ENCODE results near the gene TNFAIP8L2.
"Not testable (repeated sequence)": the region's sequence is repeated elsewhere in the genome, so short reads cannot be mapped to it uniquely, and the experiment has no call there.

TNFAIP8L2 gene

DNA sequence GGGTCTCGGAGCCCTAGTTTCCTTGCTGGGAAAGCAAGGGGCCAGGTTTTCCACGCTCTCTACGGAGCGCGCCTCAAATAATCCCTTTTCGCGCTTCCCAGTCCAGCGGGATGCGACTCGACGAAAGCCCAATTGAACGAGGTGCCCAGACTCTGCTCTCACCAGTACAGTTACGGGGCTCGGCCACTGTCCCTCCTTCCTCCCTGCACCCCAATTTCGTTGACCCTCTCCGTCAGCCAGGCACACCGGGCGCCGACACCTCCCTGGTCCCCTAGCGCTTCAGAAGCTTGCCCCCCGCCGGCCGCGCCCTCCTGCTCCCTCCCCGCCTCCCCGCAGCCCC is 10.4 kb upstream of the TNFAIP8L2 start:
- no peak for DNase-seq (ENCODE audit: low spot score)

DNA sequence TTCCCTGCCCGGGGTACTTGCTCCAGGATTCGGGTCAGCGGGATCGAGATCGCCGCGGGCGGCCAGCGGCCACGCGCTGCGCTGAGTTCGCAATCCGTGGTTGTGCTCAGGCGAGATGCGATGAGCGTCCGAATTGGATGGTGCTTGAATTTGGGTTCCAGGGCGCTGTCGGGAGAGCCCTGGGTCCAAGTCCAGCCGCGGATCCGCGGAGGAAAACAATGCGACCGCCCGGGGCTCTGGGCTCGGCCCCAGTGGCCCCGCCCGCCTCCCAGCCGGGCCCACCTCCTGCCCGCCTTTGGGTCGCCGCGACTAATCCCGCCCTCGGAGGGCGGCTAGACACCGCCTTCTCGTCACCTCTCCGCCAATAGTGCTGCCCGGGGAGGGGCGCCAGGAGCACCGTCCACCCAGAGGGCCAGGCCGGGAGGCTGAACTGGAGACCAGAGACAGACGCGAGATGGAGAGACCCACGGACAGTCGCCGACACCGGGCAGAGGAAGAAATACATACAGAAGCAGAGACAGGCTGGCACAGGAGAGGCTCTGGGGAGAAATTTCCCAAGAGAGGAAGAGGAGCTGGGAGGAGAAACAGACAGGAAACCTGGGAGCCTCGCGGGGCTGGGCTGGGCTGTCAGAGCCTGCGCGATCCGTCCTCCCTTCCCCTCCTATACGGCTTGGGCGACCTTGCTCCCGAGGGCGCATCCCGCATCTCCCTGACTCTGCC is 9.9 kb upstream of the TNFAIP8L2 start, which contains the start of gene SEMA6C:
TSS of gene SEMA6C (minus strand) at position 220 of the 720 bp plus-strand sequence. CDS start 4,010 bp downstream, outside the sequence.
- peak; percentile 93 for DNase-seq (ENCODE audit: low spot score)

DNA sequence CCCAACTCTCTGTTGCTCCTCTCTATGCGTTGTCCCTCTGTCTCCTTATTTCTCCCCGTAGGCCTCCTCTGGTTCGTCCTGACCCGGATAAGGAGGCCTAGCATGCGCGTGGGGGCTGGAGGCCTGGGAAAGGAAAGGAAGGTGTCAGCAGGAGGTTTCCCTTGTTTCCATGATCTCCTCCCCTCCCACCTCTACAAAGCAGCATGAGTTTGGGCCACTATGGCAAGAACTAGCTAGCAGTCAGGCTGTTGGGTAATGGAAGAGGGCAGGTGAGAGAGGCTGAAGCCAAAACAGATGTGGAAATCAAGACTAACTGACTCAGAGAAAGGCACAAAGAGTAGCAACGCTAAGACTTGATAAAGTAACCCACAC is 9.3 kb upstream of the TNFAIP8L2 start:
- peak; percentile 21 for DNase-seq (ENCODE audit: low spot score)

DNA sequence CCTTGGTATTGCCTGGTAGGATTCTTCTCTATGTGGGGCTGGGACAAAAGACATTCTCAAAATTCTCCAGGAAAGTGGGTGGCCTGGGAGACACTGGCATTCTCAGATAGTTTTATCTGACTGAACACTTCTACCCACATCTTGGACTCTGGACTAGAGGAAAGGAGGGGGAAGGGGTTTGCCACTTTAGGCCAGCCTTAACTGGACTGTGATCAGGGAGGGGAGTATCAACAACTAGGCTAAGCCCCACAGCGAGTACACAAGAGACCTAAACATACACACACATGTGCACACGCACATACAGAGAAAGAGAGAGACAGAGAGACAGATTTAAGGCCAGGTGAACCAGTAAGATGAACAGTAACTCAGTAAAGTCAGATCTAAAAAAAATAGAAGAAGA is 8.8 kb upstream of the TNFAIP8L2 start:
- no peak for DNase-seq (ENCODE audit: low spot score)

DNA sequence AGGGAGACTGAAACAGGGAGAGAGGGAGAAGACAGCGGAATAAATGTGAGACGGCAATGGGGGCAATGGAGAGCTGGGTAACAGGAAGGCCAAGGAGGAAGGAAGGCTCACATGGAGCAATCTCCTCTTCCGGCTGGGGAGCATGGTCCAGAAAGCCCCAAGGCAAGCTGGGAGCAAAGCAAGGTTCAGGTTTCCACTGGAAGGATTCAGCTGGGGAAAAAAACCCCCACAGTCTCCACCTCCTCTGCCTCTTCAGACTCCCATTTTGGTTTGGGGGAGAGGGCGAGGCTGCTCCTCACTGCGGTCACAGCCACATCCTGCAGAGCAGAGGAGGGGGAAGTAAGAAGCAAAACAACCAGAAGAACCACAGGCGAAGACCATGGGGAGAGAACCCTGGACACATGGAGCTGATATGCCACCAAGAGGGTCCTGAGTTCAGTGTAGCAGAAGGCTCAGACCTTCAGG is 650 bp downstream of the TNFAIP8L2 start:
- DNase-seq (ENCODE audit: low spot score) = no peak

DNA sequence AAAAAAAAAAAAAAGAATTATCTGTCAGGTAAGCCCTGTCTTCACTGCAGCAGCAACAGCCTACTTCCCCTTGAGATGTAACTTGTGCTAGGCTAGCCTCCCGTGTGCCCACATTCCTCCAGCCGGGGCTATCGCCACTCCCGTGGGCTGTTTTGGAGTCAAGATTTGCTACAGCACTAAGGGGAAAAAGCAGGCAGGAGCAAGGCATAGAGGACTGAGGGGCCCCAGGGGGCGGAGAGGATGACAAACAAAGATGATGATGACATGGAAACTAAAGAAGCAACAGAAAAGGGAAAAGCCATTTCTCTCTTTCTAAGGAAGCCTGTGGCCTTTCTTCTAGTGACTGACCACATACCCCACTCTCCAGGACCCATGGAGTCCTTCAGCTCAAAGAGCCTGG is 1.9 kb downstream of the TNFAIP8L2 start:
- DNase-seq (ENCODE audit: low spot score) = no peak

DNA sequence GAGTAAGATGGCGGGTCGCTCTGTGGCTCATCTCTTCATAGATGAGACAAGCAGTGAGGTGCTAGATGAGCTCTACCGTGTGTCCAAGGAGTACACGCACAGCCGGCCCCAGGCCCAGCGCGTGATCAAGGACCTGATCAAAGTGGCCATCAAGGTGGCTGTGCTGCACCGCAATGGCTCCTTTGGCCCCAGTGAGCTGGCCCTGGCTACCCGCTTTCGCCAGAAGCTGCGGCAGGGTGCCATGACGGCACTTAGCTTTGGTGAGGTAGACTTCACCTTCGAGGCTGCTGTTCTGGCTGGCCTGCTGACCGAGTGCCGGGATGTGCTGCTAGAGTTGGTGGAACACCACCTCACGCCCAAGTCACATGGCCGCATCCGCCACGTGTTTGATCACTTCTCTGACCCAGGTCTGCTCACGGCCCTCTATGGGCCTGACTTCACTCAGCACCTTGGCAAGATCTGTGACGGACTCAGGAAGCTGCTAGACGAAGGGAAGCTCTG is 2.4 kb downstream of the TNFAIP8L2 start:
- DNase-seq (ENCODE audit: low spot score) = no peak

- DNase-seq (ENCODE audit: low spot score) = no peak
Measured at GRCh38 chr1:151159373-151159772, 2.9 kb downstream of the TNFAIP8L2 start.

DNA sequence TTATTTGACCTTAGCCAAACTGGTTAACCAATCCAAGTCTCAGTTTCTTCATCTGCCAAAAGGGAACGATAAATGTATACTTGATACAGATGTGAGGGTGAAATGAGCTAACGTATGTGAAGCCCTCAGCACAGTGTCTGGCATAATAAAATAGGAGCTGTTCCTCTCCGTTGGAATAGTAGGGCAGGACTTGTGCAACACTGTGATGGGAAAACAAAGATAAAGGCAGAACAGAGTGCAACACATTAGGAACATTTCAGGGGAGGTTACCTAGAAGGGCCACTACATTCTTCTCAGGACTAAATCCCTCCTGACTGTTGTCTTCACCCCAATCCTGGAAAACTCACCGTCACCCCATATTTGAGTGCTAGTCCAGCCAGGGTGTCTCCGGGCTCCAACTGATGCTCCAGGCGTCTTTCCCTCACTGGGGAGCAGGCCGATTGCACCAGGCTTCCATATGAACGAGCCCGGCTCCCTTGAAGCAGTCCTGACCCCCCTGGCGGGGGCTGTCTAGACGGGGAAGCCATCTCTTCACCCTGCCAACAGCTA is 8.4 kb downstream of the TNFAIP8L2 start:
- DNase-seq (ENCODE audit: low spot score) = no peak

DNA sequence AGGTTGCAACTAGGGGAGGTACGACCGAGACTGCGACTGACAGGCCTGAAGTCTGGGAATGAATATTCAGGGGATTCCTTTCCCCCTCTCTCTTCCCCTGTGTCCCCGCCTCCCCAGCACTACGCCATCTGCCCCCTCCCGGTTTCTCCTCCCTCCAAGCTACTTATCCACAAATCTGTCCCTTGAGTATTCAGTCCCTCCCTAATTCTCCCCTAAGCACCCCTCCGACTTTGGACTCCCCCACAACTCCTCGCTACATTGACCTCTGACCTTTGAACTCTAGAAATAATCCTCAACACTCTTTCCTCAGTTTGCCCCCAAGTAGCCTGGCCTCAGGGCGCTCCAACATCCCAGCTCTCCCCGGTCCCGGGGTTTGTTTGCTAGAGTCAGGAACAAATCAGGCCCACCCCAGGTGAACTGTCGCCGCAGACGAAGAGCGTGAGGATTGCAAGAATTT is 8.9 kb downstream of the TNFAIP8L2 start:
- DNase-seq (ENCODE audit: low spot score) = peak; percentile 45

DNA sequence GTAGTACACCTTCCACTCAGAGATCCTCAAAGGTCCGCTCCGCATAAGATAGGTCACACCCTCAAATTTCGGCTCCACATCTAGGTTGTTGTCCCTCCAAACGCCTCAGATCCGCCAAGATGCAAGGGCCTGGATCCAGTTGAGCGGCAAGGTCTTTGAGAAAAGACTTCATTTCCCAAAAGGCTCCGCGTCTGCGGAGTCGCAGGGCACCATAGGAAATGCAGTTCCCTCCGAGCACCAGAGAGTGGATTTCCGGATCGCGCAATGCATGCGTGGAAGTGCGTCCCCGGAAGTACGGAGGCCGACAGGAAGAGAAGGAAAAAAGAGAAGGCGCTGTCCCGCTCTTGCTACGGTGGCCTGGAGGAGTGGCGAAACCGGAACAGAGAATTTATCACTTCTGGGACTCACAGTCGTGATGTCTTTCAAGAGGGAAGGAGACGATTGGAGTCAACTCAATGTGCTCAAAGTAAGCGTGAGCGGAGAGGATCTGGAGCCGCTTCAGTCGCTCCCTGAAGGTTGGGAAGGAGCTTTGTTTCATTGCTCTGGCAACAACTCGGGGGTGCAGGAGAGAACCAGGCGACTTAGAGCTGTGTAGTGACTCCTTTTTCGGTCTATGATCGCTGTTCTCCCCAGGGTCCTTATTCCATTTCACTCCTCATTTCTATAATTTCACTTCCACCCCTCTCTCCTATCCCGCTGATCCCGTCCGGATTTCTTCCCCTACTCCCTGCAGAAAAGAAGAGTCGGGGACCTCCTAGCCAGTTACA is 9.5 kb downstream of the TNFAIP8L2 start, which contains the start of the genes LYSMD1 and SCNM1:
TSS of gene LYSMD1 (minus strand) at position 165 of the 767 bp plus-strand sequence. CDS start 644 bp downstream, outside the sequence.
TSS of gene SCNM1 (plus strand) at position 407 of the 767 bp plus-strand sequence. CDS start at position 416, 9 bp downstream.
- peak; percentile 99 for DNase-seq (ENCODE audit: low spot score)

DNA sequence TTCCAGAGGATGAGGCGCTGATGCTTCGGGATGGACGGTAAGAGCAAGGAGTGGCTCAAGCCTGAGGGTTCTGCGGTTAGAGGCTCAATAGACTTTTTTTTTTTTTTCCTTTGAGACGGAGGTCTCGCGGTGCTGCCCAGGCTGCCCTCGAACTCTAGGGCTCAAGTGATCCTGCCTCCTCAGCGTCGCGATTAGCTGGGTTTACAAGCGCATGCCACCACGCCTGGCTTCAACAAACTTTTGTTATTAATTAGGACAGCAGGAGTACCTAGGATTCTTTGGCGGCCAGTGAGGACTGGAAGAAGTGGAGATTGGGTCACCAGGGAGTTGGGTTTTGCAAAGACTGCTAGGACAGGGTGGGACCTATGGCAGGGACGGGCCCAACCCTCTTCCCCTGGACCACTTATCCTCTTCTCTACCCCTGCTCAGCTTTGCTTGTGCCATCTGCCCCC is 10.1 kb downstream of the TNFAIP8L2 start:
- DNase-seq (ENCODE audit: low spot score) = peak; percentile 70

GRCh38 chr1:151167116-151167515 is 10.7 kb downstream of the TNFAIP8L2 start:
- DNase-seq (ENCODE audit: low spot score) = no peak

DNA sequence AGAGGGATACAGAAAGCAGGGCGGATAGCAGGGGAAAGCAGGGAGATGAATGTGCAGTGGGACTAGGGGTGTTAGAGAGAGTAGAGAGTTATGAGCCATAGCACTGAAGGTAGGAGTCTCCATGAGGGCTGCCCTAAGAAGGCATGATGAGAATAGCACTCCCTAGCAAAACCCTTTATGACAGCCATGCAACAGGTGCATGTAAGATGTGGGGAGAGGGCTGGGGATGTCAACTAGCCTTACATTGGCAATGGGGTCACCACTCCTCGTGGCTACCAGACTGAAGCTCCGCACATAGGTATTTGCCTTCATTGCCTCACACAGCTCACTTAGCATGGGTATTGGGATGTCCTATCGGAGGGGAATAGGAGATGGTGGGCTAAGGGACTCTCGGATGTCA is 14.7 kb downstream of the TNFAIP8L2 start:
- no peak for DNase-seq (ENCODE audit: low spot score)

DNA sequence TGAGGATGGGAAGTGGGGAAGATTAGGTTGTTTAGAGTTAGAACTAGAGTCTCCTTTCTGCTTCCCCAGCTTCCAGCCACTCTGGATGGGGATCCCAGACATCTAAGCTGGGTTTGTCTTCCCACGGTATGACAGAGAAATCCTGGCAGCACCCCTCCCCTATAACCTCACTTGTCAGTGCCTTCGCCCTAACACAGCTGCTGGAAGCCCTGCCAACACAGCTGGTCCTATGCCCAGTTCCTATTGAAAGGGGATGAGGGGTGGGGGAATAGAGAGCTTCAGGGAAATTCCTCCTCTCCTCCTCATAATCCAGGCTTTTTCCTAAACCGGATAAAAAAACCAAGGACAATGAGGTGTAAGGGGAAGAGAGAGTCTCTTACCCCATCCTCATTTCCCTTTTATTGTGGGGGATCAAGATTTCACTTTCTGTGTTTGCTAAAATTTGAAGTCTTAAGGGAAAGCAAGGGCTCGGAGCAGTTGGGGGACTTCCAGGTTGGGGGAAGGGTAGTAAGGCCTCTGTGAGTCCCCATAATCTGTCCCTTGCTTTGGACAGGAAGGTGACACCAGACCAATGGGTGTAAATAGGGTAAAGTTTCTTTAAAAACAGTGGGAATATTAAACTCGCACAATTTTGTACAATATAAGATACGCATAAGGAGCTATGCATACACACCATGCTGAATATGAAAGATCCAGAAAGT is 18.7 kb downstream of the TNFAIP8L2 start:
- DNase-seq (ENCODE audit: low spot score) = no peak

DNA sequence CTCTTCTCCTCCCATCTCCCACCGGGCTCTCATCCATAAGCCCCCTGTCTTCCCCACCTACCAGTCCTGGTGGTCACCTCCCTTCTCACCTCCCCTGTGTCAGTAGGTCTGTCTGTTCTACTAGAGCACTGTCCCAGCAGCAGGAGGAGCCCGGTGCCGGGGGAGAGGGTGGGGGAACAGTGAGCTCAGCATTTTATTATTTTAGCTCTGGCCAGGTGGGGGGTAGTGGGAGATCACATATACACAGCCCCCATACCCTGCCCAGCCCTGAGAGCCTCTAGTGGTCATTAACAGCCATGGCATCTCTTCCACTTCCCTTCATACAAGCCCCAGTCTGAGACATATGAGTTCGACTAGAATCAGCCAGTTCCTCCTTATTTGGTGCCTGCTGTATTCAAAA is 19.4 kb downstream of the TNFAIP8L2 start, which contains the start of gene TMOD4:
TSS of gene TMOD4 (minus strand) at position 119 of the 400 bp plus-strand sequence. CDS start 1,106 bp downstream, outside the sequence.
- no peak for DNase-seq (ENCODE audit: low spot score)

GRCh38 chr1:151176514-151177045 is 20.1 kb downstream of the TNFAIP8L2 start:
- DNase-seq (ENCODE audit: low spot score) = no peak

- no peak for DNase-seq (ENCODE audit: low spot score)
Measured at GRCh38 chr1:151184211-151184610, 27.8 kb downstream of the TNFAIP8L2 start.

- no peak for DNase-seq (ENCODE audit: low spot score)
Measured at GRCh38 chr1:151187205-151187604, 30.8 kb downstream of the TNFAIP8L2 start.

DNA sequence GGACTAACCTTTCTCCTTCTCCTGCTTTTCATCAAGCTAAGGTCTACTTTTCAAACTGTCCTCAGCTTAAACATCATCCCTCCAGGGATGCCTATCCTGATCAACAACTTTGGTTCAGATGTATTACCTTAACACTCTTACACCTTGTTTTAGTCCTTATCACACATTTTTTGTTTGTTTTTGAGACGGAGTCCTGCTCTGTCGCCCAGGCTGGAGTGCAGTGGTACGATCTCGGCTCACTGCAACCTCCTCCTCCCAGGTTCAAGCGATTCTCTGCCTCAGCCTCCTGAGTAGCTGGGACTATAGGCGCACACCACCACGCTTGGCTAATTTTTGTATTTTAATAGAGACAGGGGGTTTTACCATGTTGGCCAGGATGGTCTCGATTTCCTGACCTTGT is 32.2 kb downstream of the TNFAIP8L2 start:
- not testable (repeated sequence) for DNase-seq (ENCODE audit: low spot score)

All from kidney tubule cell (primary cell).